SK-N-SH (cell line): ENCODE measurements around the gene NDUFS3. TPM values are rescaled to one million over a fixed set of nuclear protein-coding genes. Genes with fewer than 3 reads are reported as not detected.

Experiments
- CTCF ChIA-PET: fragments of 300-600, 350-600 bp; formaldehyde crosslinking; extraction: SDS; loops from one replicate; lab custom pipeline; 2021; lab: Yijun Ruan, JAX
- POLR2A ChIA-PET: fragments of 350-600 bp; sonication (Branson Sonifier 250); formaldehyde crosslinking; extraction: SDS; loops from one replicate; lab custom pipeline; 2020; ENCODE audit warnings: antibody characterized with exemption, inconsistent platforms; lab: Yijun Ruan, JAX
- DNase-seq: peaks from one replicate; pipeline ENCODE4 v3.0.0; 2012
- H2AFZ ChIP-seq: fragments of 200-600 bp; sonication (generic); 2 replicates; pipeline ENCODE4 v1.8.1; 2016; ENCODE audit warnings: antibody characterized with exemption, mild to moderate bottlenecking, low read depth
- H3F3A ChIP-seq: fragments of 200-600 bp; sonication (generic); replicated peaks from 2 replicates; pipeline ENCODE3; 2016; ENCODE audit warnings: antibody characterized with exemption, mild to moderate bottlenecking; ENCODE audit not compliant: insufficient read depth
- H3K27ac ChIP-seq, 2 experiments: fragments of 200-500 bp in 1 of 2; fragments of 200-600 bp in 1 of 2; sonication (Bioruptor generic) in 1 of 2; sonication (generic), shearing (Covaris generic) in 1 of 2; 2 replicates each; pipeline versions ENCODE4 v1.5.1 to v1.6.1; 2014 to 2016; ENCODE audit warnings: low read depth in 2 of 2, inconsistent platforms in 1 of 2, low read length in 1 of 2, mild to moderate bottlenecking in 1 of 2, mixed read lengths in 1 of 2
- H3K27me3 ChIP-seq: fragments of 200-600 bp; sonication (generic), shearing (Covaris generic); 2 replicates; pipeline ENCODE4 v1.6.1; 2016; ENCODE audit warnings: mixed run types; ENCODE audit not compliant: insufficient read depth
- H3K36me3 ChIP-seq, 2 experiments: fragments of 200-500 bp in 1 of 2; fragments of 200-600 bp in 1 of 2; sonication (Bioruptor generic) in 1 of 2; sonication (generic) in 1 of 2; replicated peaks in 1 of 2; 2 replicates each; pipeline versions ENCODE3 to v1.5.1; 2014 to 2016; ENCODE audit warnings: low read length in 1 of 2, mild to moderate bottlenecking in 1 of 2; ENCODE audit not compliant: insufficient read depth in 2 of 2, control insufficient read depth in 1 of 2
- H3K4me1 ChIP-seq, 2 experiments: fragments of 200-500 bp in 1 of 2; fragments of 200-600 bp in 1 of 2; sonication (Bioruptor generic) in 1 of 2; sonication (generic), shearing (Covaris generic) in 1 of 2; 2 replicates each; pipeline versions ENCODE4 v1.5.1 to v1.6.1; 2014 to 2016; ENCODE audit warnings: low read depth in 1 of 2, low read length in 1 of 2, mixed run types in 1 of 2; ENCODE audit not compliant: insufficient read depth in 2 of 2, control insufficient read depth in 1 of 2
- H3K4me2 ChIP-seq: fragments of 200-600 bp; sonication (generic), shearing (Covaris generic); 2 replicates; pipeline ENCODE4 v1.6.1; 2017; ENCODE audit warnings: mixed run types
- H3K4me3 ChIP-seq, 2 experiments: fragments of 200-500 bp in 1 of 2; fragments of 200-600 bp in 1 of 2; sonication (Bioruptor generic) in 1 of 2; sonication (generic), shearing (Covaris generic) in 1 of 2; 2 replicates each; pipeline versions ENCODE4 v1.5.1 to v1.8.1; 2014 to 2016; ENCODE audit warnings: low read depth in 2 of 2, inconsistent platforms in 1 of 2, low read length in 1 of 2, mild to moderate bottlenecking in 1 of 2, mixed read lengths in 1 of 2, moderate library complexity in 1 of 2
- H3K79me2 ChIP-seq: fragments of 200-600 bp; sonication (generic); 2 replicates; pipeline ENCODE4 v1.8.1; 2017; ENCODE audit warnings: mild to moderate bottlenecking; ENCODE audit not compliant: insufficient read depth
- H3K9ac ChIP-seq: fragments of 200-600 bp; sonication (generic); 2 replicates; pipeline ENCODE4 v1.6.1; 2017; ENCODE audit warnings: mixed run types
- H3K9me2 ChIP-seq: fragments of 200-600 bp; sonication (generic); 2 replicates; pipeline ENCODE4 v1.6.1; 2017; ENCODE audit warnings: mixed run types
- H3K9me3 ChIP-seq: fragments of 200-600 bp; sonication (generic); 2 replicates; pipeline ENCODE4 v1.6.1; 2017; ENCODE audit warnings: mixed run types, mild to moderate bottlenecking, moderate library complexity
- H4K20me1 ChIP-seq: fragments of 200-600 bp; sonication (generic); 2 replicates; pipeline ENCODE4 v1.6.1; 2017; ENCODE audit warnings: mild to moderate bottlenecking, mixed run types; ENCODE audit not compliant: insufficient read depth
- CHD2 ChIP-seq: fragments of 150-350 bp; IDR thresholded peaks from 2 replicates; pipeline ENCODE4 v1.6.1; 2018; ENCODE audit warnings: low read length; ENCODE audit not compliant: partially characterized antibody
- CTCF ChIP-seq: fragments of 200-600 bp; sonication (generic); IDR thresholded peaks from 2 replicates; pipeline ENCODE4 v1.6.1; 2017; ENCODE audit warnings: antibody characterized with exemption, mild to moderate bottlenecking, moderate library complexity
- EZH2phosphoT487 ChIP-seq: fragments of 200-600 bp; sonication (generic); IDR thresholded peaks from 2 replicates; pipeline ENCODE4 v1.6.1; 2017; ENCODE audit warnings: low read depth, mixed run types, mild to moderate bottlenecking, antibody characterized with exemption, moderate library complexity, borderline replicate concordance
- FOSL2 ChIP-seq: IDR thresholded peaks from 2 replicates; pipeline ENCODE4 v1.4.0; 2012; ENCODE audit warnings: low read depth, mild to moderate bottlenecking, moderate library complexity, borderline replicate concordance
- FOXM1 ChIP-seq: IDR thresholded peaks from 2 replicates; pipeline ENCODE4 v1.4.0; 2012; ENCODE audit warnings: low read depth, mild to moderate bottlenecking
- GATA2 ChIP-seq: sonication (generic); formaldehyde crosslinking; IDR thresholded peaks from 2 replicates; pipeline ENCODE4 v1.5.0; 2020; ENCODE audit warnings: mild to moderate bottlenecking, missing genetic modification reagents
- MEF2A ChIP-seq: IDR thresholded peaks from 2 replicates; pipeline ENCODE4 v1.4.0; 2012; ENCODE audit warnings: low read depth, borderline replicate concordance
- PBX3 ChIP-seq: IDR thresholded peaks from 2 replicates; pipeline ENCODE4; 2012
- RAD21 ChIP-seq: IDR thresholded peaks from 2 replicates; pipeline ENCODE4 v1.6.1; 2012; ENCODE audit warnings: mild to moderate bottlenecking, low read length
- RXRA ChIP-seq: IDR thresholded peaks from 2 replicates; pipeline ENCODE4 v1.4.0; 2012; ENCODE audit warnings: low read depth, mild to moderate bottlenecking, borderline replicate concordance
- SIN3A ChIP-seq: IDR thresholded peaks from 2 replicates; pipeline ENCODE4 v1.6.1; 2012; ENCODE audit warnings: low read depth, mild to moderate bottlenecking, low read length, moderate library complexity, borderline replicate concordance
- SMC3 ChIP-seq: IDR thresholded peaks from 2 replicates; pipeline ENCODE4 v1.6.1; 2012; ENCODE audit warnings: low read depth, low read length, improper control_type of control experiment
- TAF1 ChIP-seq: IDR thresholded peaks from 2 replicates; pipeline ENCODE4 v1.6.1; 2012; ENCODE audit warnings: low read depth, mild to moderate bottlenecking, low read length, moderate library complexity, borderline replicate concordance
- TCF12 ChIP-seq: IDR thresholded peaks from 2 replicates; pipeline ENCODE4 v1.4.0; 2012
- TEAD4 ChIP-seq: IDR thresholded peaks from 2 replicates; pipeline ENCODE4 v1.4.0; 2012; ENCODE audit warnings: mild to moderate bottlenecking, borderline replicate concordance; ENCODE audit not compliant: insufficient read depth
- USF2 ChIP-seq: fragments of 150-350 bp; IDR thresholded peaks from 2 replicates; pipeline ENCODE4 v1.6.1; 2017; ENCODE audit warnings: antibody characterized with exemption, low read length, low read depth, borderline replicate concordance
- WGBS: methylation state at CpG from one replicate; pipeline ENCODE4 v1.1.6; 2017; ENCODE audit warnings: low lambda C conversion rate; 5-methylcytosine and 5-hydroxymethylcytosine counted together
- polyA plus RNA-seq, 3 experiments: library from polyadenylated mRNA; depleted of rRNA; stranded (reverse); fragments of >200 nt; gene quantifications; 2 replicates each; pipeline ENCODE4 v1.2.3, GENCODE V29; 2012
- TF ChIP-seq, protein P1 (sequence below): IDR thresholded peaks from 2 replicates; pipeline ENCODE4 v1.4.0; 2012; ENCODE audit warnings: low read depth
- TF ChIP-seq, protein P2 (sequence below): fragments of 150-350 bp; IDR thresholded peaks from 2 replicates; pipeline ENCODE4 v1.6.1; 2016; ENCODE audit warnings: mild to moderate bottlenecking, low read depth, low read length
- TF ChIP-seq, protein P3 (sequence below): IDR thresholded peaks from 2 replicates; pipeline ENCODE4 v1.4.0; 2012; ENCODE audit warnings: low read depth, borderline replicate concordance

Gene NDUFS3
- polyA plus RNA-seq, 1 of the 3 experiments (the other 2 are of a cell fraction), result 150 TPM

DNA sequence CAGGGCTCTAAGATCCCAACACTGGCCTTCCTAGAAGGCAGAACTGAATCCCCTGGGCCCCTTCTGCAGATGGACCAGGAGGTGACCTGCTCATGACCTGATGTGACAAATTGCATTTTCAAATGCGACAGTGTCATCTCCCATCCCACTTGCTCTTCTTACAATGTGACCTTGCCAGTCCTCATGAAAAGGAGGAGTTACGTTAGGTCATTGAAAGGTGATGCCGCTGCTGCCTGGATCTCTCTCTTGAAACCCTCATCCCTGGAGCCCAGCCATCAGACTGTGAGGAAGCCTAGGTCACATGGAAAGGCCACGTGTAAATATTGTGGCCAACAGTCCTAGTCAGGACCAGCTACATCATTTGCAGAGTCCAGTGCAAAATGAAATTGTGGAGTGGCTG, 21.0 kb downstream of the NDUFS3 start (continued):
- TF ChIP-seq TAF1 (no peak), CHD2 (no peak), SMC3 (no peak)
- TF ChIP-seq, protein P1, sequence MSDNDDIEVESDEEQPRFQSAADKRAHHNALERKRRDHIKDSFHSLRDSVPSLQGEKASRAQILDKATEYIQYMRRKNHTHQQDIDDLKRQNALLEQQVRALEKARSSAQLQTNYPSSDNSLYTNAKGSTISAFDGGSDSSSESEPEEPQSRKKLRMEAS, result no peak

DNA sequence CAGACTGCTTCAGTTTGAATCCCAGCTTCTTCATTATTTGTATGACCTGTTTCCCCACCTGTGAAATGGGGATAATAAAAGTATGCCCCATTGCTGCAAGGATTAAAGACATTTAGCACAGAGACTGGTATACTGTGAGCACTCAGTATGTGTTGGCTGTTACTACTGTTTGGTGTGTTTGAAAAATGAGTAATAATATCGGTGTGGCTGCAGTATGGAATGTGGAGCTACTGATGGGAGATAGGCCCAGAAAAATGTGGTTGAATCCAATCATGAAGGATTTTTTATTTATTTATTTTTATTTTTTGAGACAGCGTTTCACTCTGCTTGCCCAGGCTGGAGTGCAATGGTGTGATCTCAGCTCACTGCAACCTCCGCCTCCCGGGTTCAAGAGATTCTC, 24.4 kb downstream of the NDUFS3 start:
- H2AFZ ChIP-seq, result no peak overlapping the region
- H3K4me1 ChIP-seq, result peaks cover 9 to 19% of the 10 kb centered on the region in 2 experiments; a peak in 1 of 4 replicates
- H4K20me1 ChIP-seq, result no peaks in the 10 kb centered on the region
- H3K36me3 ChIP-seq, result no peaks in the 10 kb centered on the region
- H3F3A ChIP-seq, result no peaks in the 10 kb centered on the region
- H3K79me2 ChIP-seq, result no peaks in the 10 kb centered on the region
- TF ChIP-seq PBX3 (no peak), SIN3A (no peak), SMC3 (no peak), MEF2A (no peak), GATA2 (no peak), FOSL2 (no peak), TCF12 (no peak)
- H3K9me2 ChIP-seq, result no peaks in the 10 kb centered on the region
- no peak overlapping the region for H3K4me3 ChIP-seq
- CTCF ChIA-PET, result no interaction called here
- POLR2A ChIA-PET, result no interaction called here
- no peak overlapping the region for H3K4me2 ChIP-seq
- no peak overlapping the region for H3K9ac ChIP-seq
- DNase-seq, result no peak
- WGBS, result 89% methylated on average over 4 of the region's 4 CpGs
- no peak overlapping the region for H3K27ac ChIP-seq
- H3K9me3 ChIP-seq, result no peaks in the 10 kb centered on the region
- no peaks in the 10 kb centered on the region for H3K27me3 ChIP-seq

DNA sequence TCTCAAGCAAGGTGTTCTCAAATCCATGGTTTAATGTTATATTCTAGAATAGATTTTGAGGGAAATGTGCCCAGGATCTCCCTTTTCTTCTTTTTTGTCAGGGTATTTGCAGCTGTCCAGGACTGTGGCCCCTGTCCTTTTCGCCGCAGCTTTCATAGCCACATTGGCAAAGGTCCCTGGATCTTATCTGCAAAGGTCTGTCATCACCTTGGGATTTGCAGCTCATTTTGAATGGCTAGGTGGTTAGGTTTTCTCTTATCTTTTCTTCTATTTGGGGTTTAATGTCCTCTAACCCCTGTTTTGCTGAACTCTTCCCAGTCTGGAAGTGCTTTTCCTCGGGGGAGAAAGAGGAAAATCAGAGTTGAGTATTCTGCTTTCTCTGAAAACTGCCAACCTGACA, 27.0 kb downstream of the NDUFS3 start:
- POLR2A ChIA-PET, result no interaction called here
- CTCF ChIA-PET, result interaction anchor here (1.4 to 2.6 kb wide), 2 partner anchors 11 to 232 kb away, joined by 4 to 18 read pairs; no protein-coding TSS in a partner anchor
- TF ChIP-seq, protein P1, result no peak
- no peak for TF ChIP-seq SMC3
- no peak for TF ChIP-seq CTCF
- TF ChIP-seq, protein P2, sequence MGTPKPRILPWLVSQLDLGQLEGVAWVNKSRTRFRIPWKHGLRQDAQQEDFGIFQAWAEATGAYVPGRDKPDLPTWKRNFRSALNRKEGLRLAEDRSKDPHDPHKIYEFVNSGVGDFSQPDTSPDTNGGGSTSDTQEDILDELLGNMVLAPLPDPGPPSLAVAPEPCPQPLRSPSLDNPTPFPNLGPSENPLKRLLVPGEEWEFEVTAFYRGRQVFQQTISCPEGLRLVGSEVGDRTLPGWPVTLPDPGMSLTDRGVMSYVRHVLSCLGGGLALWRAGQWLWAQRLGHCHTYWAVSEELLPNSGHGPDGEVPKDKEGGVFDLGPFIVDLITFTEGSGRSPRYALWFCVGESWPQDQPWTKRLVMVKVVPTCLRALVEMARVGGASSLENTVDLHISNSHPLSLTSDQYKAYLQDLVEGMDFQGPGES, result no peak
- TF ChIP-seq RXRA, result no peak
- no peak for TF ChIP-seq TEAD4
- TF ChIP-seq FOXM1, result no peak
- TF ChIP-seq USF2, result no peak
- no peak for TF ChIP-seq EZH2phosphoT487
- no peak for TF ChIP-seq RAD21
- TF ChIP-seq, protein P3, sequence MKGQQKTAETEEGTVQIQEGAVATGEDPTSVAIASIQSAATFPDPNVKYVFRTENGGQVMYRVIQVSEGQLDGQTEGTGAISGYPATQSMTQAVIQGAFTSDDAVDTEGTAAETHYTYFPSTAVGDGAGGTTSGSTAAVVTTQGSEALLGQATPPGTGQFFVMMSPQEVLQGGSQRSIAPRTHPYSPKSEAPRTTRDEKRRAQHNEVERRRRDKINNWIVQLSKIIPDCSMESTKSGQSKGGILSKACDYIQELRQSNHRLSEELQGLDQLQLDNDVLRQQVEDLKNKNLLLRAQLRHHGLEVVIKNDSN, result no peak

More for the DNA sequence above, 27.0 kb downstream of the NDUFS3 start:
- no peak overlapping the region for H3K27ac ChIP-seq
- H2AFZ ChIP-seq, result no peak overlapping the region
- H3K9me2 ChIP-seq, result no peaks in the 10 kb centered on the region
- H3K9me3 ChIP-seq, result no peaks in the 10 kb centered on the region
- H3K36me3 ChIP-seq, result no peaks in the 10 kb centered on the region
- no peaks in the 10 kb centered on the region for H3K79me2 ChIP-seq
- H3K9ac ChIP-seq, result no peak overlapping the region
- H3K27me3 ChIP-seq, result no peaks in the 10 kb centered on the region
- DNase-seq, result no peak
- H4K20me1 ChIP-seq, result no peaks in the 10 kb centered on the region
- H3K4me1 ChIP-seq, result peaks cover 10 to 17% of the 10 kb centered on the region in 2 experiments; a peak in 1 of 4 replicates
- WGBS, result 74% methylated on average over 3 of the region's 3 CpGs
- no peaks in the 10 kb centered on the region for H3F3A ChIP-seq
- H3K4me2 ChIP-seq, result no peak overlapping the region
- H3K4me3 ChIP-seq, result no peak overlapping the region
